SKM-1 (cell line): ENCODE measurements around the gene POLDIP2.

Experiments used
- DNase-seq: peaks from one replicate; lab custom pipeline; 2025; ENCODE audit not compliant: unreplicated experiment; lab: John Stamatoyannopoulos, UW

Gene POLDIP2

DNA sequence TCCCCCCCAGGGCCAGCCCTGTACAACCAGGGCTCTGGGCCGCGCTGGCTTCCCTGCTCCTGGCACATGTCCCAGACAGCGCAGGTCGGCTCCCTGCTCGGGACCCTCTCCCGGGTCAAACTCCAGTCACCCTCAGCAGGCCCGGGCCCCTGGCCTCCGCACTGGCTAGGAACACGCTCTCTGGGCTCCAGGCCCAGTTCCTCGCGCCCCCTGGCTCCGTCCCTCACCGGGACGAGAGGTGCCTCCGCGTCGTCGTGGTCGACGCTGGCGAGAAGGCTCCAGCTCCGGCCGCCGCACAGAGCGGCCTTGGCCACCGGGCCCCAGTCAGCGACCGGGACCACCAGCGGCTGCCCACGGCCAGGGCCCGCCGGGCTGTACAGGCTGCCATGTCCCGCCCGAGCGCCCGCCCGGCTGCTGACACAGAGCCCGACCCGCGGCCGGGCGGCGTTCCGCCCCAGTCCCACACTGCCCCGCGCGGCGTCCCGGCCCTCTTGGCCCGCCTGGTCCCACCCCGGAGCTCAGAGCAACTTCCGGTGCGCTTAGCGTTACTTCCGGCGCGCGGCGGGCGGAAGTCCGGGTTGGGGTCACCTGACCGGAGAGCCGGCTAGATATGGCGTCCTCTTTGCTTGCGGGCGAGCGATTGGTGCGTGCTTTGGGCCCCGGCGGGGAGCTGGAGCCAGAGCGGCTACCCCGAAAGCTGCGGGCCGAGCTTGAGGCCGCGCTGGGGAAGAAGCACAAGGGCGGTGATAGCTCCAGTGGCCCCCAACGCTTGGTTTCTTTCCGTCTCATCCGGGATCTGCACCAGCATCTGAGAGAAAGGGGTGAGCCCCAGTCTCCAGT lies at the start of gene POLDIP2:
Gene POLDIP2, minus strand, starts transcription at position 467 of the 840 bp plus-strand sequence. Its CDS starts 79 bp downstream, at position 388.
- peak; percentile 91 for DNase-seq

DNA sequence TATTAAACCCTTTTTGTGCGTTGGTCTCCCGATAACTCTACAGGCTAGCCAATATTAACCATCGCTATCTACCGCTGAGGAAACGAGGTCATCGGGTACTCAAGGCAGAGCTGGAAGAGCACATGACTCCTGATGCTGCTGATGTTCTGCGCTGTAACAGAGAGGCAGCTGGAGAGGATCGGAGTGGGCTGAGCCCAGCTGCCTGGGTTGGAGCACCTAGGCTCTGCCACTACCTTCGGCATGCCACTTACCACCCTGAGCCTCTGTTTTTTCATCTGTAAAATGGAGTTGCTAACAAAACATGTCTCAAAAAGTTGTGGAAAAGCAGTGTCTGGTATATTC lies 49.1 kb upstream of the POLDIP2 start:
- DNase-seq, result no peak

GRCh38 chr17:28405632-28406472 lies 48.5 kb upstream of the POLDIP2 start, which contains the start of gene SLC46A1:
Gene SLC46A1 (minus strand): TSS chr17:28406212. CDS start chr17:28406114, 98 bp downstream.
- DNase-seq, result no peak

DNA sequence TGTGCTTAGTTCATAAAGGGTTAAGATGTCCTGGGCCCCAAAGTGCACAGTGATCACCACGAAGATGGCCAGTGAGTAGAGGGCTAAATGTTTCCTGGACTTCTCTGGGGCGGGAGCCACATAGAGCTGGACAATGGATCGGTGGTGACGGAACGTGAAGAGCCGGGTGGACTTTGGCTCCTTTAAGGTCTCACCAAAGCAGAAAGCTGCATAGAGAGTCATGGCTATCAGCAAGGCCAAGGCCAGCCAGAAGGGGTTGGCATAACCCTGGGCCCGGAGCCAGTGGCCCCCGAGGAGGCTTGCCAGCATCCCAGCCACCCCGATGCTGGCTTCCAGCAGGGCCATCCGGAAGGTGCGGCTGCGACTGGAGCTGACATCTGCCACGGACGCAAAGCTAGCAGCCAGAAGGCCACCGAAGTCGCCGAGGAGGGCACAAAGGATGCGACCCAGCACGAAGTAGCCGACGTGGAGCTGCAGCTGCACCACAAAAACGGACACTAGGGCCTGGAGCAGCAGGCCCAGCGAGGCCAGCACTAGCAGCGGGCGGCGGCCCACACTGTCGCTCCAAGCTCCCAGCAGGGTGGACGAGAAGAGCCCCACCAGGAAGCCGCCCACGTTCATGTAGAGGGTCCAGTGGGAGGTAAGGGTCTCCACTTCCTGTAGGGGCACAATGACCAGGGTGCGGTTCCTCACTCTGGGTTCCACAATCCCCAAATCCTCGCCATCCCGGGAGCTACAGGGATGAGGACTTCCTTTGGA lies 47.7 kb upstream of the POLDIP2 start:
- no peak for DNase-seq

- DNase-seq, result no peak
Observed at GRCh38 chr17:28404461-28404811, 47.1 kb upstream of the POLDIP2 start.

DNA sequence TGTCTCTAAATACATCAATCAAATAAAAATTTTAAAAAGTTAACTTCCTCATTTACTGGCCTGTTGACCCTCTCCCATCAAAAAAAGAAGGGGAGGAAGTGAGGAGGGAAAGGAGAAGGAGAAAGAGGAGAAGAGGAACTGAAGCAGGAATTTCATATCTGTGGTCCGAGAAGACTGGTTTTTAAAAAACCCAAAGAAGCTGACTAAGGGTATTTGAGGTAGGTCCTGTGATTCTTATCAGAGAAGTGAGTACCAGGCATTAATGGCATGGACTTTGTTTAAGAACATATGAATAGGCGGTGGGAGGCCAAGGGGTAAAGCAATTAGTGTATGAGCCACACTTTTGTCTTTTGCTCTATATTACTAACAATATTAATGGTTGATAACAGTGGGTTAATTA lies 46.7 kb upstream of the POLDIP2 start:
- DNase-seq, result no peak

- no peak for DNase-seq
Observed at GRCh38 chr17:28402844-28403243, 45.5 kb upstream of the POLDIP2 start.

- DNase-seq, result no peak
Observed at GRCh38 chr17:28402224-28402630, 44.9 kb upstream of the POLDIP2 start.

- DNase-seq, result no peak
Observed at GRCh38 chr17:28399808-28400207, 42.5 kb upstream of the POLDIP2 start.

GRCh38 chr17:28398280-28398981 lies 41.1 kb upstream of the POLDIP2 start:
- DNase-seq, result no peak

DNA sequence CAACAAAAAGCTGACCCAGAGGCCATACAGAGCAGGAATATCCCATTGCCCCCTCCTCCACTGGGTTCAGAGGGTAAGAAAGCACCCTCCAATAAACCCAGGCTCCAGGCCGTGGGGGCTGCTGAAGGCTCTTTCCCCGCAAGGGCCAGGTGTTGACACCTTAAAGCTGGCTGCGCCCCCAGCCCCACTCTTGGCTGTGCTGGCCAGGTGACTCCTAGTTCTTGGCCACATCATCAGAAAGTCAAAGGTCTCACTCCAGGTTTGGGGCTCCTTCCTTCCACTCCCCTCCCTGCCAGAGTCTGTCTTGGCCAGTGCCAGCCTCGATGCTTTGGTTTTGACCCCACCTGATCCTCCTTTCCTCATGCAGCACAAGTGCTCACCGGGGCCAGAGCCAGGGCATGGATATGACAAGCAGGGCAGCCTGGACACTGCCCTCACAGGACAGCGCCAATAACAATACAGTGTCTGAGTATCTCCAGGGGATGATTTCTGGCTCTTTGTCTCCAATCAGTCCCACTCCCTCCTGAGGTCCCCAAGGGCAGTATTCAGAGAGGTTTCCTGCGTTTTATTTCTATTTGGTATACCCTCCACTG lies 40.5 kb upstream of the POLDIP2 start:
- DNase-seq, result no peak

- DNase-seq, result no peak
Observed at GRCh38 chr17:28397275-28397674, 39.9 kb upstream of the POLDIP2 start.

DNA sequence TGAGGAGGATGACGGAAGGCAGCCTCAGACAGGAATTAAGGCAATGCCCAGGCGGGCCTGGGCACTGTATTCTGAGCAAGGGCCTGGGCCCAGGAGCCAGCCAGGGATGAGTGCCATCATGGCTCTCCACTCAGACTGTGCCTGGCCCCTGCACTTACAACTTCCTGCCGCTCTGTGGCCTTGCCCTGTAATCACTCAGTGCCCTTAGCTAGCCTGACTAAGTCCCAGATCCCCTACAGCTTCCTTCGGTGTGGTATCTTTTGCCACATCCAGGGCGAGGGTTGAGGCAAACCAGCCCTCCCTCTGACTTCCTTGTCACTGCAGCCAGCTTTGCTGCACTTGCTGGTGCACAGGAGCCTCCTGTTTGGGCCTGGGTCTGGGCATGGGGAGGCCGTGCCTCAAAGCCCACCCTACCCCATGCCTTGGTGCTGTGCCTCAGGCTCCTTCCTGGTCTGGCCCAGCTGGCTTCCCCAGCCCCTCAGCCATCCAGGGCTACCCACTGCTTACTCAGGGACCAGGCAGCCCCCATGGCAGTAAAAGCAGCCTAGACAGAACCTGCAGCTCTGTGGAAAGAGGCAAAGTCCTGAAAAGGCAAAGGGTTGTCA lies 39.4 kb upstream of the POLDIP2 start:
- DNase-seq, result no peak

- no peak for DNase-seq
Observed at GRCh38 chr17:28395968-28396367, 38.6 kb upstream of the POLDIP2 start.

DNA sequence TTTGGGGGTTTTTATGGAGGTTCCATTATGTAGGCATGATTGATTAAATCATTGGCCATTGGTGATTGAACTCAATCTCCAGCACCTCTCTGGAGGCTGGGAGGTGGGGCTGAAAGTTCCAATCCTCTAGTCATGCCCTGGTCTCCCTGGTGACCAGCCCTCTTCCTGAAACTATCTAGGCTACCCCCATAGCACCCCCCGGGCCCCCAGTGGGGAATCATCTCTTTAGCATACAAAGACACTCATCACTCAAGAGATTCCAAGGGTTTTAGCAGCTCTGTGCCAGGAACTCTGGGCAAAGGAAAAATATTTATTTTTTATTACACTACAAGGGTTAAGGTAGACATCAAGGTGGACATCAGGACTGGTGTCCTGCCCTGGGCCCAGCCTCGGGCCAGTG lies 38.1 kb upstream of the POLDIP2 start:
- no peak for DNase-seq

DNA sequence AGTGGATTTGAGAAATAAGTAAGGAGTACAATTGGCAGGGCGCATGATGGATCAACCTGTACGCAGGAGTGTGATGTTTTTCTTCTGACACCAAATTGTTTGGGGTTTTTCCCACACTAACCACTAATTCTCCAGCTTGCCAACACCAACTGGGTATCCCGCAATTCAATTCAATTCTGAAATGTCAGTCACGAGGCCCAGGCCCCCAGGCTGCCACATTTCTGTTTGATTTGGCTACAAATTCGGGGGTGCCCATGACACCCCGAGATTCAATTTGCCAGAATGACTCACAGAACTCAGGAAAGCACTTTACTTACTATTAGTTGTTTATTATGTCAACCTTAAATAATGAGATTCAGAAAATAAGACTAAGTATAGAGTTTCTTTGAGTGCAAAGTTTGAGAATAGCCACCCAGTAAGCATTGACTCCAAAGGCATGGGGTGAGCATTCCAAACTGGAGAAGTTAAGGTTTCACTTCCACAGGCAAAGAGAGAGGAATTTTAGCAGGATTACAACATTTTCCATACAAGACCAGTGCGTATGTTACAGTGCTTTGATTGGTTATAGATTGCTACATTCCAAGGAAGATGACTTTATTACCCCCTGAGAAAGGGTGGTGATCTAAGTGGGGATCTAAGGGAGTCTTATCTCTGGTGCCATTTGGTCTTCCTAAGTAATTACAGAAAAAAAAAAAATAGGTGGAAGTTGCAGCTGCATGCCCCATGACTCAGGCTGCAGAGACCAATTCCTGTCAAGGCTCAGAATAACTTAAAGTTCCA lies 37.2 kb upstream of the POLDIP2 start:
- no peak for DNase-seq

DNA sequence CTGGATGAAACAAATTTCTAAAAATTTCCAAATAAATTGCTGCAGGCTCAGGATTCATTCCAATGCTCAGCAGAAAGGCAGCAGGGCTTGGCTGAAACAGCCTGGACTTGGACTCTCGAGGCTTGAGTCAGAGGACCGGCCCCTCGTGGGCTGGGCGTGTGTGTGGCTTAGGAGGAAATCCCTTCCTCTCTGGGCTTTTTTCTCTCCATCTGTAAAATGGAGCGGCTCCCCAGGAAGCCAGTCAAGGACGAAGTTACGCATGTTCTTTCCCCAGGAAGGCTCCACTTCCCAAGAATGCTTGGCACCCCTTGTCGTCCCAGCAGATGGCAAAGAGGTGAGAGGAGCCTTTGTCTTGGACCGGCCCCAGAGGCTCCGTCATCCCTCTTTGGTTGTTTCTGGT lies 35.2 kb upstream of the POLDIP2 start:
- DNase-seq, result no peak

DNA sequence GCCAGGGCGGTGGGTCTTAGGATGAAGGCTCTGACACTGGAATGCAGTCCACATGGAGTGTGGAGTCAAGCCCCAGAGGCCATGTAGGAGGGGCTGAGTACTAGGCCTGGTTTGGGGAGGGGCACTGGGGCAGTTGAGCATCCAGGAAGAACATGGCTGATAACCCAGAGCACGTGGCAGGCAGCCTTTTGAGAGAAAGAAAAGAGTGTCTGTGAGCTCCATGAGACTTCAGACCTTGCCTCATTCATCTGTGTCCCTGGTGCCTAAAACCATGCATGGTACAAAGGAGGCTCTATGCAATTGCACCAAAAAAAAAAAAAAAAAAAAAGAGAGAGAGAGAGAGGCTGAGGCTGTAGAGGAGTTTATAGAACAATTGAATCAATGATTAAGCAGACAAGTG lies 34.1 kb upstream of the POLDIP2 start:
- no peak for DNase-seq

GRCh38 chr17:28390984-28391383 lies 33.7 kb upstream of the POLDIP2 start:
- no peak for DNase-seq
